Type B pancreatic cell (in vitro differentiated cells): ENCODE data around the gene PRSS3. TPM values are rescaled to one million over a fixed set of nuclear protein-coding genes. Genes with fewer than 3 reads are reported as not detected.
A peak's percentile ranks its signal among the peaks of the same experiment; 100 is the strongest.
"Not testable (repeated sequence)": the region's sequence is repeated elsewhere in the genome, so short reads cannot be mapped to it uniquely, and the experiment has no call there.

ENCODE experiments used
- DNase-seq: peaks from one replicate; pipeline ENCODE4 v3.0.0; 2021; ENCODE audit warnings: mixed read lengths; ENCODE audit not compliant: unreplicated experiment; ENCODE audit errors: extremely low spot score
- H3K27ac Mint-ChIP-seq: 2 replicates; pipeline ENCODE4 v1.8.0; 2021; ENCODE audit warnings: mild to moderate bottlenecking, mixed read lengths
- H3K27me3 Mint-ChIP-seq: 2 replicates; pipeline ENCODE4 v1.8.0; 2021; ENCODE audit warnings: mixed read lengths
- H3K36me3 Mint-ChIP-seq: 2 replicates; pipeline ENCODE4 v1.8.0; 2021; ENCODE audit warnings: mixed read lengths
- H3K4me1 Mint-ChIP-seq: one replicate; pipeline ENCODE4 v1.8.0; 2021; ENCODE audit warnings: mixed read lengths; ENCODE audit not compliant: unreplicated experiment
- H3K4me3 Mint-ChIP-seq: 2 replicates; pipeline ENCODE4 v1.8.0; 2021; ENCODE audit warnings: mild to moderate bottlenecking, mixed read lengths
- H3K9me3 Mint-ChIP-seq: 2 replicates; pipeline ENCODE4 v1.8.0; 2021; ENCODE audit warnings: mixed read lengths
- CTCF ChIP-seq: fragments of 200-600 bp; sonication (generic); conservative IDR thresholded peaks from 2 replicates; pipeline ENCODE4 v1.5.0; 2021; ENCODE audit warnings: antibody characterized with exemption, mild to moderate bottlenecking
- total RNA-seq: library from RNA; stranded (reverse); gene quantifications from 2 replicates; pipeline ENCODE4 v1.2.1, GENCODE V29; 2021; ENCODE audit warnings: low replicate concordance

Gene PRSS3
- total RNA-seq, 1 donor from 2014 or later, result not detected

GRCh38 chr9:33817327-33818166 lies 22.2 kb downstream of the PRSS3 start:
- Mint-ChIP-seq H3K27ac (peak overlapping the region; percentile 95), H3K27me3 (no peaks in the 10 kb centered on the region), H3K9me3 (no peaks in the 10 kb centered on the region), H3K4me3 (peak overlapping the region; percentile 96), H3K36me3 (peaks cover 3% of the 10 kb centered on the region), H3K4me1 (peaks cover 23% of the 10 kb centered on the region)
- peak; percentile 79 for DNase-seq
- TF ChIP-seq CTCF, result peak; percentile 59

GRCh38 chr9:33818167-33818846 lies 22.9 kb downstream of the PRSS3 start:
- peak overlapping the region; percentile 95 for H3K27ac Mint-ChIP-seq
- DNase-seq, result no peak
- peak overlapping the region; percentile 96 for H3K4me3 Mint-ChIP-seq
- no peaks in the 10 kb centered on the region for H3K9me3 Mint-ChIP-seq
- peaks cover 23% of the 10 kb centered on the region for H3K4me1 Mint-ChIP-seq
- TF ChIP-seq CTCF, result no peak
- H3K27me3 Mint-ChIP-seq, result no peaks in the 10 kb centered on the region
- peaks cover 3% of the 10 kb centered on the region for H3K36me3 Mint-ChIP-seq

- H3K4me3 Mint-ChIP-seq, result peak overlapping the region; percentile 96
- peak overlapping the region; percentile 95 for H3K27ac Mint-ChIP-seq
- H3K4me1 Mint-ChIP-seq, result peaks cover 20% of the 10 kb centered on the region
- H3K27me3 Mint-ChIP-seq, result no peaks in the 10 kb centered on the region
- H3K9me3 Mint-ChIP-seq, result no peaks in the 10 kb centered on the region
- DNase-seq, result no peak
- H3K36me3 Mint-ChIP-seq, result peaks cover 3% of the 10 kb centered on the region
- TF ChIP-seq CTCF, result no peak
These were observed 23.6 kb downstream of the PRSS3 start for GRCh38 chr9:33818847-33819500.

GRCh38 chr9:33820231-33820745 lies 24.9 kb downstream of the PRSS3 start:
- H3K27ac Mint-ChIP-seq, result peak overlapping the region; percentile 73
- H3K4me1 Mint-ChIP-seq, result peaks cover 19% of the 10 kb centered on the region
- peak overlapping the region; percentile 96 for H3K4me3 Mint-ChIP-seq
- no peaks in the 10 kb centered on the region for H3K27me3 Mint-ChIP-seq
- peaks cover 3% of the 10 kb centered on the region for H3K36me3 Mint-ChIP-seq
- no peaks in the 10 kb centered on the region for H3K9me3 Mint-ChIP-seq
- no peak for TF ChIP-seq CTCF
- DNase-seq, result no peak

- no peak overlapping the region for H3K4me3 Mint-ChIP-seq
- no peaks in the 10 kb centered on the region for H3K9me3 Mint-ChIP-seq
- H3K36me3 Mint-ChIP-seq, result peaks cover 7% of the 10 kb centered on the region
- peaks cover 18% of the 10 kb centered on the region for H3K4me1 Mint-ChIP-seq
- no peak for TF ChIP-seq CTCF
- H3K27me3 Mint-ChIP-seq, result no peaks in the 10 kb centered on the region
- DNase-seq, result no peak
- H3K27ac Mint-ChIP-seq, result no peak overlapping the region
These were observed 28.4 kb downstream of the PRSS3 start for GRCh38 chr9:33823801-33824200.

GRCh38 chr9:33827285-33827684 lies 31.9 kb downstream of the PRSS3 start:
- DNase-seq, H3K4me3 Mint-ChIP-seq: not testable (repeated sequence)

GRCh38 chr9:33829641-33830230 lies 34.4 kb downstream of the PRSS3 start:
- H3K9me3 Mint-ChIP-seq, H3K36me3 Mint-ChIP-seq, H3K27ac Mint-ChIP-seq, H3K27me3 Mint-ChIP-seq, H3K4me1 Mint-ChIP-seq, H3K4me3 Mint-ChIP-seq: not testable (repeated sequence)
- peak; percentile 36 for DNase-seq

More at GRCh38 chr9:33827285-33827684, 31.9 kb downstream of the PRSS3 start:
- H3K9me3 Mint-ChIP-seq, H3K27me3 Mint-ChIP-seq, H3K4me1 Mint-ChIP-seq, H3K36me3 Mint-ChIP-seq, H3K27ac Mint-ChIP-seq: not testable (repeated sequence)
